Fibroblast of lung (primary cell): Measurements from ENCODE around the gene CALCOCO2.

Experiments used
- EZH2 ChIP-seq: IDR thresholded peaks from 2 replicates; pipeline ENCODE4 v1.5.1; 2012; ENCODE audit warnings: low read length, control low read depth, mild to moderate bottlenecking; ENCODE audit errors: missing control alignments
- TF ChIP-seq, protein P1 (sequence below), 2 donors: IDR thresholded peaks in 1 of 2; conservative IDR thresholded peaks in 1 of 2; 1 replicate in 1 of 2; 2 replicates in 1 of 2; pipeline ENCODE4 v1.5.1; 2011 to 2012; ENCODE audit warnings: low read length in 2 of 2, control low read depth in 1 of 2, inconsistent platforms in 1 of 2, low read depth in 1 of 2, mild to moderate bottlenecking in 1 of 2

DNA sequence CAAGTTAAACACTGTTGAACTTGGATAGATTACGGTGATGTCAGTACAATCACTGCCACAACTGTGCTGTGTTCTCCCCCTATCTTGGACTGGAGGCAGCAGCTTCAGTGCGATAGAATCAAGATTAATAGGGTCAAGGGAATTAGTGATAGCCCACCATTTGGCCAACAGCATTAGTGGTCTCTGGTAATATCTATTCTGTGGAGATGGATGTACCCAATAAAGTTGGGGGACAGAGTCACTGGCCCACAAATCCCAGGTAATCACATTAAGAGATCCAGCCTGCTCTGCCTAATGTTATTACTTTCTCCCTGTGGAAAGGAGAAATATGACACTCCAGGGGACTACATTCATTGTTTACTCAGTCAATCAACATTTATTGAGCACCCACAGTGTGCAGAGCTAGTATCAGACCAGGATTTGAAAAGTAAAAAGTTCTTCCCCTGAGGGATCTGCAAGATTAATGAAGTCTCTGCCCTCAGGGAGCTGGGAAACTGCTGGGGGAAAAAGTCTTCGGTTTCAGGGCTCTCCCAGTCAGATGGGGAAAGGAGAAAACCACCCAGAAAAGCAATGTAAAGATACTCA is 38.2 kb downstream of the CALCOCO2 start:
- TF ChIP-seq, protein P1, sequence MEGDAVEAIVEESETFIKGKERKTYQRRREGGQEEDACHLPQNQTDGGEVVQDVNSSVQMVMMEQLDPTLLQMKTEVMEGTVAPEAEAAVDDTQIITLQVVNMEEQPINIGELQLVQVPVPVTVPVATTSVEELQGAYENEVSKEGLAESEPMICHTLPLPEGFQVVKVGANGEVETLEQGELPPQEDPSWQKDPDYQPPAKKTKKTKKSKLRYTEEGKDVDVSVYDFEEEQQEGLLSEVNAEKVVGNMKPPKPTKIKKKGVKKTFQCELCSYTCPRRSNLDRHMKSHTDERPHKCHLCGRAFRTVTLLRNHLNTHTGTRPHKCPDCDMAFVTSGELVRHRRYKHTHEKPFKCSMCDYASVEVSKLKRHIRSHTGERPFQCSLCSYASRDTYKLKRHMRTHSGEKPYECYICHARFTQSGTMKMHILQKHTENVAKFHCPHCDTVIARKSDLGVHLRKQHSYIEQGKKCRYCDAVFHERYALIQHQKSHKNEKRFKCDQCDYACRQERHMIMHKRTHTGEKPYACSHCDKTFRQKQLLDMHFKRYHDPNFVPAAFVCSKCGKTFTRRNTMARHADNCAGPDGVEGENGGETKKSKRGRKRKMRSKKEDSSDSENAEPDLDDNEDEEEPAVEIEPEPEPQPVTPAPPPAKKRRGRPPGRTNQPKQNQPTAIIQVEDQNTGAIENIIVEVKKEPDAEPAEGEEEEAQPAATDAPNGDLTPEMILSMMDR (conservative IDR thresholded peaks at IDR 0.05 in 1 of 2, IDR thresholded peaks at IDR 0.05 in 1 of 2; ENCODE audit: low read depth in 1 of 2, low read length in 2 of 2), result no peak
- TF ChIP-seq EZH2, result no peak
